SU-DHL-6 (cell line): ENCODE measurements around the gene KREMEN1.

Source experiments
- CTCF ChIP-seq: fragments of 200-600 bp; sonication (generic); IDR thresholded peaks from one replicate; pipeline ENCODE4 v1.5.1; 2017; ENCODE audit warnings: antibody characterized with exemption, mild to moderate bottlenecking, low read length, moderate library complexity; ENCODE audit not compliant: insufficient read depth, poor library complexity, severe bottlenecking
- EZH2phosphoT487 ChIP-seq: fragments of 200-600 bp; sonication (generic), shearing (Covaris generic); conservative IDR thresholded peaks from 2 replicates; pipeline ENCODE4 v1.6.1; 2018; ENCODE audit warnings: mild to moderate bottlenecking, antibody characterized with exemption, low read length, moderate library complexity, mixed read lengths

- TF ChIP-seq CTCF (no peak), EZH2phosphoT487 (no peak)
Observed at GRCh38 chr22:29079218-29079901, 6.5 kb downstream of the KREMEN1 start.
